CD8-positive, alpha-beta memory T cell (primary cell): ENCODE measurements around the gene RAB40AL. TPM values are rescaled to one million over a fixed set of nuclear protein-coding genes. Genes with fewer than 3 reads are reported as not detected.

Experiments
- CTCF ChIA-PET: fragments of 350-600 bp; sonication (Branson Sonifier 250); formaldehyde crosslinking; loops from one replicate; lab custom pipeline; 2021; ENCODE audit warnings: antibody characterized with exemption; lab: Charles Lee
- POLR2A ChIA-PET: fragments of 350-600 bp; sonication (Branson Sonifier 250); formaldehyde crosslinking; loops from one replicate; lab custom pipeline; 2021; ENCODE audit warnings: antibody characterized with exemption; lab: Charles Lee
- DNase-seq, 5 donors: peaks; one replicate each; pipeline versions ENCODE4 v3.0.0 to v3.0.0-alpha.2; 2020 to 2022; ENCODE audit warnings: mixed read lengths in 1 of 5
- H3K27ac ChIP-seq: one replicate; pipeline ENCODE4 v1.7.0; 2013; ENCODE audit warnings: low read depth, mild to moderate bottlenecking, low read length, moderate library complexity
- H3K27me3 ChIP-seq: 2 replicates; pipeline ENCODE4 v1.7.0; 2013; ENCODE audit warnings: low read length, mild to moderate bottlenecking; ENCODE audit not compliant: insufficient read depth, poor library complexity, severe bottlenecking
- H3K36me3 ChIP-seq: 2 replicates; pipeline ENCODE4 v1.7.0; 2013; ENCODE audit warnings: mild to moderate bottlenecking, low read length, moderate library complexity; ENCODE audit not compliant: insufficient read depth
- H3K4me1 ChIP-seq: 2 replicates; pipeline ENCODE4 v1.7.0; 2013; ENCODE audit warnings: mild to moderate bottlenecking, low read length, moderate library complexity; ENCODE audit not compliant: insufficient read depth
- H3K4me3 ChIP-seq: 2 replicates; pipeline ENCODE4 v1.7.0; 2013; ENCODE audit warnings: mild to moderate bottlenecking, low read length
- H3K9me3 ChIP-seq: 2 replicates; pipeline ENCODE4 v1.7.0; 2013; ENCODE audit warnings: mild to moderate bottlenecking, low read length
- H3K27ac Mint-ChIP-seq, 8 donors: one replicate each; pipeline ENCODE4 v1.8.0; 2020 to 2021; ENCODE audit warnings: mixed read lengths in 8 of 8, mild to moderate bottlenecking in 6 of 8, inconsistent platforms in 3 of 8, moderate library complexity in 3 of 8
- H3K27me3 Mint-ChIP-seq, 2 donors: one replicate each; pipeline ENCODE4 v1.8.0; 2020 to 2021; ENCODE audit warnings: mixed read lengths in 2 of 2, mild to moderate bottlenecking in 1 of 2, moderate library complexity in 1 of 2
- H3K36me3 Mint-ChIP-seq, 3 donors: one replicate each; pipeline ENCODE4 v1.8.0; 2020 to 2021; ENCODE audit warnings: mixed read lengths in 3 of 3, inconsistent platforms in 1 of 3, mild to moderate bottlenecking in 1 of 3
- H3K4me1 Mint-ChIP-seq, 3 donors: one replicate each; pipeline ENCODE4 v1.8.0; 2020 to 2021; ENCODE audit warnings: mixed read lengths in 3 of 3, inconsistent platforms in 1 of 3, mild to moderate bottlenecking in 1 of 3
- H3K4me3 Mint-ChIP-seq, 7 donors: one replicate each; pipeline ENCODE4 v1.8.0; 2020 to 2021; ENCODE audit warnings: mixed read lengths in 7 of 7, mild to moderate bottlenecking in 6 of 7, moderate library complexity in 4 of 7, inconsistent platforms in 2 of 7
- H3K9me3 Mint-ChIP-seq, 5 donors: one replicate each; pipeline ENCODE4 v1.8.0; 2020 to 2022; ENCODE audit warnings: mixed read lengths in 5 of 5, mild to moderate bottlenecking in 3 of 5, moderate library complexity in 2 of 5, inconsistent platforms in 1 of 5
- polyA plus RNA-seq: library from polyadenylated mRNA; unstranded; fragments of 300-500 nt; fragmentation: Illumina TruSeq; gene quantifications from one replicate; pipeline ENCODE4 v1.2.3, GENCODE V29; 2021
- total RNA-seq, 2 experiments: library from RNA; stranded (reverse); gene quantifications; one replicate each; pipeline ENCODE4 v1.2.3, GENCODE V29; 2021

The RAB40AL gene
- total and polyA plus RNA-seq, 3 experiments from 2014 or later, result 0.35 to 0.49 TPM; not detected in 1

DNA sequence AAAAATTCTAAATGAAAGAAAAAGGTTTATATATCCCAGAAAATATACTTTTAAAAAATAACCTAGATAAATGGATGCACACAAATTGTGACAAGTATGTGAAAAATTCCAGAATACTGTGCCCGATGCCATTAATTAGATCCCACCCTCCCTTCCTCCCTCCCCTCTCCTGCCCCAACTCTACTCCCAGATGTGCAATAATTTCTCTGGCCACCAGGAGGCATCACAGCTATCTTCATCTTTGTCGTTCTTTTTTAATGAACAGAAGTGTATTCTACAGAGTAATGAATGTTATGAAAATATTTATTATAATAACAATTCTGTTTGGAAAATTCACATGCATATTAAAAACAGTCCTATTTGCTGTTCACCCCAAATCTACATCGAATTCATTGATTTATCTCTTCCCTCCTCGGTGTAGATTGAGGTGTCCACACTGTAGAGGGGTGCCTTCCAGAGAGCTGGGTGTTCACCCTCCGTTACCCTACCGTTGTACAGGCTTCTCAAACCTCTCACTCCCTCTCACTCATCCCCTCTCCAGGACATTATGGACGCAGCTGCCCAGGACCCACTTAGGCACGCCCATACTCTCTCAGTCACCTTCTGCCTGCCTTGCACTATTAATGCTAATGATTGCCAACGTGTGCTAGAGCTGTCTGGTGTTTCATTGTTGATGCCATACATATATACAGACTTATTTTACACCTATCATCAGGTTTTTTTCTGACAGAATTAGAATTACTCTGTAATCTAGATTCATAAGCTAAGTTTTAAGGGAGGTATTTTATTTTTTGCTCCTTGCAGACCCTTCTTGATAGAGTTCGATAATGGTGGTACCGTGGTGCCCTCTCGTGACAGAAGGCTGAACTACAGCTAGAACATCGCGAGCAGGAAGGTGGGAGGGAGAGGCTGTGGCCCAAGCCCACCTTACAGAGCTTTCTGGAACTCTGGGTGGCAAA, 14.1 kb downstream of the RAB40AL start:
- no peaks in the 10 kb centered on the region for H3K9me3 ChIP-seq
- peaks cover 6 to 7% (median 7%) of the 10 kb centered on the region in 3 donors for H3K4me1 Mint-ChIP-seq
- CTCF ChIA-PET, result interaction anchor here (0.7 to 1.6 kb wide), 16 partner anchors 9 to 532 kb away, joined by 3 to 6 read pairs (median 3); no protein-coding TSS in a partner anchor
- H3K27ac Mint-ChIP-seq, result peak overlapping the region in 1 of 8 donors; percentile 61
- H3K27ac ChIP-seq, result no peak overlapping the region
- H3K36me3 ChIP-seq, result no peaks in the 10 kb centered on the region
- no peaks in the 10 kb centered on the region for H3K27me3 ChIP-seq
- H3K27me3 Mint-ChIP-seq, result peaks cover 2 to 12% of the 10 kb centered on the region in 2 donors
- H3K9me3 Mint-ChIP-seq, result no peaks in the 10 kb centered on the region
- peaks cover 3% of the 10 kb centered on the region for H3K4me1 ChIP-seq
- no peaks in the 10 kb centered on the region for H3K36me3 Mint-ChIP-seq
- POLR2A ChIA-PET, result no interaction called here
- peak overlapping the region; percentile 56 to 81 (median 77) for H3K4me3 Mint-ChIP-seq
- DNase-seq, result peak; percentile 23 to 52 (median 33)
- no peak overlapping the region for H3K4me3 ChIP-seq

DNA sequence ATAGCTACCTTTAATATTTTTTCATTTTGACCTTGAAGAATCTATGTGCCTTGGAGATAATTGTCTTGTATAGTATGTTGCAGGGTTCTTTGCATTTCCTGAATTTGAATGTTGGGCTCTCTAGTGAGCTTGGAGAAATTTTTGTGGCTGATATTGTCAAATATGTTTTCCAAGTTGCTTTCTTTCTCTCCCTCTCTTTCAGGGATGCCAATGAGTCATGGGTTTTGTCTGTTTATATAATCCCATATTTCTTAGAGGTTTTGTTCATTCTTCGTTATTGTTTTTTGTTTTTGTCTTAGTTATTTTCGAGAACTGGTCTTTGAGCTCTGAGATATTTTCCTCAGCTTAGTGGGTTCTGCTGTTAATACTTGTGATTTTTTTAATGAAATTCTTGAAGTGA, 20.7 kb downstream of the RAB40AL start:
- CTCF ChIA-PET, result no interaction called here
- H3K36me3 Mint-ChIP-seq, result no peaks in the 10 kb centered on the region

DNA sequence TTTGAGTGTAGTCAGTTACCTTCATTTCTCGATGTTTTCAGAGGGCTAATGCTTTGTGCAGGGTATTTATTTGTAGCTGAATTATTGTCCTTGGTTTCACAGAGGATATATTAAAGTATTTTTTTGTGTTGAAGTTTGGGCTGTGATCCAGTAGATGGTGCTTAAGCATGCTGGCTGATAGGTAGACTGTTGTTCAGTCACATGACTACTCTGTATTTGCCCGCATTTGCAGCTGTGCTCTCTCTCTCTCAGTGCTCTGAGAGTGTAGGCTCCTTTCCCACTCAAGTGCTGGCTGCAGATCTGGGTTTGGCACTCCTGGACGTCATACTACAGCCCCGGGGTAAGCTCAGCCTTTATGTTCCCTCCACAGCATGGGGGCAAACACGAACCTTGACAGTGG, 21.7 kb downstream of the RAB40AL start:
- no peak for DNase-seq
- ChIA-PET POLR2A (no interaction called here), CTCF (no interaction called here)
- H3K36me3 Mint-ChIP-seq, result no peaks in the 10 kb centered on the region
- no peaks in the 10 kb centered on the region for H3K36me3 ChIP-seq
- no peaks in the 10 kb centered on the region for H3K9me3 Mint-ChIP-seq
- H3K4me1 ChIP-seq, result no peaks in the 10 kb centered on the region
- H3K27ac Mint-ChIP-seq, result no peak overlapping the region
- no peaks in the 10 kb centered on the region for H3K27me3 ChIP-seq
- H3K27me3 Mint-ChIP-seq, result peaks cover 2 to 11% of the 10 kb centered on the region in 2 donors
- H3K4me3 ChIP-seq, result no peak overlapping the region
- H3K27ac ChIP-seq, result no peak overlapping the region
- no peaks in the 10 kb centered on the region for H3K9me3 ChIP-seq
- no peaks in the 10 kb centered on the region for H3K4me1 Mint-ChIP-seq
- no peak overlapping the region for H3K4me3 Mint-ChIP-seq

More for the DNA sequence above, 20.7 kb downstream of the RAB40AL start:
- Histone ChIP-seq H3K4me3 (no peak overlapping the region), H3K27ac (no peak overlapping the region), H3K4me1 (no peaks in the 10 kb centered on the region), H3K27me3 (no peaks in the 10 kb centered on the region), H3K36me3 (no peaks in the 10 kb centered on the region), H3K9me3 (no peaks in the 10 kb centered on the region)
- Mint-ChIP-seq H3K4me1 (no peaks in the 10 kb centered on the region), H3K9me3 (no peaks in the 10 kb centered on the region), H3K27me3 (peaks cover 2 to 12% of the 10 kb centered on the region in 2 donors), H3K27ac (no peak overlapping the region), H3K4me3 (no peak overlapping the region)
- no peak for DNase-seq
- POLR2A ChIA-PET, result no interaction called here

DNA sequence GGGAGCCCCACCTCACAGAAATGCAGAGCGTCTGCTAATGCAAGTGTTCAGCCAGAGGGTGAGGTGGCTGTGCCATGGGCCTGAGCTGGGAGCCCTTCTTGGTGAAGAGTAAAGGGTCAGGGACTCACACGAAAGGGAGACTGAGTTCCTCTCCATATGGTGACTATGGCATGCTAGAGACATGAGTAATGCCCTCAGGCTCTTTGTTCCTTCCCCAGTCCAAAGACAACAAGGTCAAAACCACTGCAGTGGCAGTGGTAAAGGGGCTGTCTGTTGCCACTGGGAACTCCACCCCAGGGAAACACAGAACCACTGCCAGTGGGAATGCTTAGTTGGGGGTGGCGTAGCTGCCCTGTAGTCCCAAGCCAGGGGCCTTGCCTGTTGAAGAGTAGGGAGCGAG, 22.4 kb downstream of the RAB40AL start:
- H3K4me3 ChIP-seq, result no peak overlapping the region
- Mint-ChIP-seq H3K4me1 (no peaks in the 10 kb centered on the region), H3K9me3 (no peaks in the 10 kb centered on the region), H3K4me3 (no peak overlapping the region), H3K27me3 (peaks cover 2 to 9% of the 10 kb centered on the region in 2 donors), H3K36me3 (no peaks in the 10 kb centered on the region), H3K27ac (no peak overlapping the region)
- ChIA-PET POLR2A (no interaction called here), CTCF (interaction anchor here (1.2 kb wide), 1 partner anchor 8 kb away, joined by 6 read pairs; no protein-coding TSS in a partner anchor)
- no peaks in the 10 kb centered on the region for H3K36me3 ChIP-seq
- no peaks in the 10 kb centered on the region for H3K27me3 ChIP-seq
- H3K9me3 ChIP-seq, result no peaks in the 10 kb centered on the region
- H3K27ac ChIP-seq, result no peak overlapping the region
- H3K4me1 ChIP-seq, result no peaks in the 10 kb centered on the region
- no peak for DNase-seq

DNA sequence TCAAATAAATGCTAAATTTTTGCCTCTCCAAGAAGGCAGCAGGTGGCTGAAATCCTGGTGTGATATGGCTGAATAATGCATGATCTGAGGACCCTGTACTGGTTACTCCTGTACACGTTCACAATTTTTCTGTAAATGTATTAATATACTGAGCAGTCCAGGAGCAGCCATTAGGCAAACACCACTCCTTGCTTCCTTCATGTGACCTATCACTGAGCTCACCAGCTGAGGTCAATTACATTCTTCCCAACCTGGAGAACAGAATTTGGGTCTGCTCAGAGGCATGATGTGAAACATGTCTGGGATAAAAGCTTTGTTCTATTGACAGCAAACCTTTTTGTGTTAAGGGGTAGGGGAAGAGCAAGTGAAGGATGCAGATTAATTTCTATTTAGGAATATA, 26.9 kb downstream of the RAB40AL start:
- ChIA-PET CTCF (no interaction called here), POLR2A (no interaction called here)
- Histone ChIP-seq H3K9me3 (no peaks in the 10 kb centered on the region), H3K36me3 (no peaks in the 10 kb centered on the region), H3K4me1 (no peaks in the 10 kb centered on the region), H3K4me3 (no peak overlapping the region), H3K27me3 (no peaks in the 10 kb centered on the region), H3K27ac (no peak overlapping the region)
- H3K4me1 Mint-ChIP-seq, result no peaks in the 10 kb centered on the region
- no peak overlapping the region for H3K27ac Mint-ChIP-seq
- no peak overlapping the region for H3K4me3 Mint-ChIP-seq
- peaks cover 0 to 10% (median 7%) of the 10 kb centered on the region in 5 donors for H3K9me3 Mint-ChIP-seq
- H3K27me3 Mint-ChIP-seq, result peaks cover 0 to 6% of the 10 kb centered on the region in 2 donors
- peaks cover 0 to 5% (median 0%) of the 10 kb centered on the region in 3 donors for H3K36me3 Mint-ChIP-seq
- DNase-seq, result no peak

DNA sequence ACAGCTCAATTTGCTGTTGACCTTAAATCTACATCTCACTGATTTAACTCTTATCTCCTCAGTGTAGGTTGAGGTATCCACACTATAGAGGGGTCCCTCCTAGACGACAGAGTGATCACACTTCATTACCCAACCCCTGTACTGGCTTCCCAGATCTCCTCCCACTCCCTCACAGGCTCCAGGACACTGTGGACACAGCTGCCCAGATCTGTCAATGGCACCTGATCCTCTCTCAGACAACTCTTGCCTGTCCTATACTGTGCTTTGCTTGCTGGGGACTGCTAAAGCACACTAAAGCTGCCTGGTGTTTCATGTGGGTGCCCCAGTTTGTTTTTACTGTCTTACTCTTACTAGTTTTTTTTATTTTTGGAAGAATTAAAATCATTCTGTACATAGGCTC, 27.9 kb downstream of the RAB40AL start:
- Histone ChIP-seq H3K27ac (no peak overlapping the region), H3K36me3 (no peaks in the 10 kb centered on the region), H3K9me3 (no peaks in the 10 kb centered on the region), H3K4me3 (no peak overlapping the region), H3K4me1 (no peaks in the 10 kb centered on the region), H3K27me3 (no peaks in the 10 kb centered on the region)
- peaks cover 0 to 19% (median 10%) of the 10 kb centered on the region in 5 donors for H3K9me3 Mint-ChIP-seq
- peaks cover 0 to 5% (median 0%) of the 10 kb centered on the region in 3 donors for H3K36me3 Mint-ChIP-seq
- peaks cover 0 to 6% of the 10 kb centered on the region in 2 donors for H3K27me3 Mint-ChIP-seq
- no peak overlapping the region for H3K27ac Mint-ChIP-seq
- POLR2A ChIA-PET, result no interaction called here
- CTCF ChIA-PET, result no interaction called here
- DNase-seq, result no peak
- no peak overlapping the region for H3K4me3 Mint-ChIP-seq
- no peaks in the 10 kb centered on the region for H3K4me1 Mint-ChIP-seq

DNA sequence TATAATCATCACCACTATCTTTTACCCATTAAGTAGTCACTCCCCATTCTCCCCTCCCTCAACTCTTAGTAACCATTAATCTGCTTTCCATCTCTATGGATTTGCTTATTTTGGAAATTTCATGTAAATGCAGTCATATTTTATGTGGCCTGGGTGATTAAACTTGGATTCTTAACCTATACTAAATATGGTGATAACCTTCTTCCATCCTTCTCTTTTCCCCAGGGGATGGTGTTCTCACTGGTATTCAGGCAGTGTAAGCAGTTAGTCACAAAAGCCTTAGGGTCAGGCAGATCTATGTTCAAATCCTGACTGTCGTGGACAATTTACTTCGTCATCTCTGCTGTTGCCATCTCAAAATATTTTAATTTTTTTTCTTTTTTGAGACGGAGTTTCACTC, 29.6 kb downstream of the RAB40AL start:
- H3K4me3 Mint-ChIP-seq, result no peak overlapping the region
- no peaks in the 10 kb centered on the region for H3K36me3 ChIP-seq
- peaks cover 0 to 8% of the 10 kb centered on the region in 2 donors for H3K27me3 Mint-ChIP-seq
- no peaks in the 10 kb centered on the region for H3K4me1 ChIP-seq
- DNase-seq, result no peak
- ChIA-PET POLR2A (no interaction called here), CTCF (no interaction called here)
- H3K27ac ChIP-seq, result no peak overlapping the region
- no peak overlapping the region for H3K4me3 ChIP-seq
- peaks cover 4 to 34% (median 24%) of the 10 kb centered on the region in 5 donors for H3K9me3 Mint-ChIP-seq
- no peaks in the 10 kb centered on the region for H3K27me3 ChIP-seq
- peaks cover 0 to 5% (median 2%) of the 10 kb centered on the region in 3 donors for H3K36me3 Mint-ChIP-seq
- H3K27ac Mint-ChIP-seq, result no peak overlapping the region
- no peaks in the 10 kb centered on the region for H3K9me3 ChIP-seq
- no peaks in the 10 kb centered on the region for H3K4me1 Mint-ChIP-seq

DNA sequence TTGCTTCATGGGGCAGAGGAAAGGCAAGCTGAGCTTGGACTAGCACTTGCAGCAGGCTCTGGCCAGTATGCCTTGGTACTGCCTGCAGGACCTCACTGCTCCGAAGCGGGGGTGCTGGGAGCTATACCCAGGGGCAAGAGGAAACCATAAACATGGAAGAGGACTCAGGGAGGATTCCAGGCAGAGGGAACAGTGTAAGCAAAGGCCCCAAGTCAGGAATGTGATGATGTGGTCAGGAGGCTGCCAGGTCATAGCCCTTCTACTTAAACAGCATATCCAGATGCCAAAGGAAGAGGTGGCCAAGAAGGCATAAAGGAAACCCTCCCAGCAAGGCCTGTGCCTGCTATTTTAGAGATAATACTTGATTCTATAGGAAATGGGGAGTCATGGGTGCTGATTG, 31.1 kb downstream of the RAB40AL start:
- Histone ChIP-seq H3K4me1 (no peaks in the 10 kb centered on the region), H3K4me3 (no peak overlapping the region), H3K27ac (no peak overlapping the region), H3K36me3 (no peaks in the 10 kb centered on the region), H3K9me3 (no peaks in the 10 kb centered on the region), H3K27me3 (no peaks in the 10 kb centered on the region)
- Mint-ChIP-seq H3K36me3 (peaks cover 0 to 5% (median 2%) of the 10 kb centered on the region in 3 donors), H3K27me3 (peaks cover 0 to 8% of the 10 kb centered on the region in 2 donors), H3K4me1 (no peaks in the 10 kb centered on the region), H3K9me3 (peaks cover 4 to 40% (median 30%) of the 10 kb centered on the region in 5 donors), H3K4me3 (no peak overlapping the region), H3K27ac (no peak overlapping the region)
- DNase-seq, result no peak
- ChIA-PET POLR2A (no interaction called here), CTCF (no interaction called here)
